ENCODE measurements around the gene PELI3. TPM values are rescaled to one million over a fixed set of nuclear protein-coding genes. Genes with fewer than 3 reads are reported as not detected.

The PELI3 gene
- total and polyA plus RNA-seq, 8 donors = 0.58 to 11.2 (median 7.8) TPM

GRCh38 chr11:66467034-66467659 lies 442 bp downstream of the PELI3 start:
- Histone ChIP-seq H3K4me1 (peaks cover 15 to 36% (median 21%) of the 10 kb centered on the region in 4 donors), H3K27me3 (no peaks in the 10 kb centered on the region), H3K4me3 (peak overlapping the region; percentile 67 to 76 (median 70)), H3K9me3 (no peaks in the 10 kb centered on the region), H3K36me3 (peaks cover 0 to 19% (median 16%) of the 10 kb centered on the region in 4 donors), H3K27ac (peak overlapping the region; percentile 1 to 85 (median 77))
- intact Hi-C loops (cut with DNase I; ENCODE audit: low total_unique reads) = no loop called here
- DNase-seq = peak; percentile 48 to 77
- TF ChIP-seq, protein P1, sequence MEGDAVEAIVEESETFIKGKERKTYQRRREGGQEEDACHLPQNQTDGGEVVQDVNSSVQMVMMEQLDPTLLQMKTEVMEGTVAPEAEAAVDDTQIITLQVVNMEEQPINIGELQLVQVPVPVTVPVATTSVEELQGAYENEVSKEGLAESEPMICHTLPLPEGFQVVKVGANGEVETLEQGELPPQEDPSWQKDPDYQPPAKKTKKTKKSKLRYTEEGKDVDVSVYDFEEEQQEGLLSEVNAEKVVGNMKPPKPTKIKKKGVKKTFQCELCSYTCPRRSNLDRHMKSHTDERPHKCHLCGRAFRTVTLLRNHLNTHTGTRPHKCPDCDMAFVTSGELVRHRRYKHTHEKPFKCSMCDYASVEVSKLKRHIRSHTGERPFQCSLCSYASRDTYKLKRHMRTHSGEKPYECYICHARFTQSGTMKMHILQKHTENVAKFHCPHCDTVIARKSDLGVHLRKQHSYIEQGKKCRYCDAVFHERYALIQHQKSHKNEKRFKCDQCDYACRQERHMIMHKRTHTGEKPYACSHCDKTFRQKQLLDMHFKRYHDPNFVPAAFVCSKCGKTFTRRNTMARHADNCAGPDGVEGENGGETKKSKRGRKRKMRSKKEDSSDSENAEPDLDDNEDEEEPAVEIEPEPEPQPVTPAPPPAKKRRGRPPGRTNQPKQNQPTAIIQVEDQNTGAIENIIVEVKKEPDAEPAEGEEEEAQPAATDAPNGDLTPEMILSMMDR (IDR thresholded peaks at IDR 0.05) = peak in 4 of 7 experiments; percentile 33 to 47 (median 37)
- TF ChIP-seq POLR2A (IDR thresholded peaks at IDR 0.05) = no peak
- WGBS, 5 donors = 1 to 7% (median 2%) methylated on average over 21 to 72 of the region's 72 CpGs

DNA sequence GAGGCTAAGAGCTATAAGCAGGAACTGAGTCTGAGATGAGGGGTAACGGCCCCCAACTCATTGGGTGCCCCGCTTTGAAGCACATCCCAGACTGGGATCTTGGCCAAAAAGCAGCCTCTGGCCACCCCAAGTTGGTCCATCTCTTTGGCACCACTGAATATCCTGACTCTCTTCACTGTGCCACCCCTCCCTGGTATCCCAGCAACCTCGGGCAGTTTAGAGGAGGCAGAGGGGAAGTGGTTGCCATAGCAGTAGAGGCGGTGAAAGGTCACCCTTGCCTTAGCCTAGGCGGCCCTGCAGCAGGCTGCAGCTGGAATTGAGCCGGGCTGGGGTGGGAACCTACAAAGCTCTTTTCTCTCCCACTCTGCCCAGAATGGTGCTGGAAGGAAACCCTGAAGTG lies 1.1 kb downstream of the PELI3 start:
- H3K4me3 ChIP-seq = peak overlapping the region; percentile 67 to 76 (median 70)
- WGBS, 5 donors = 26 to 39% (median 35%) methylated on average over 5 to 6 of the region's 6 CpGs
- no peaks in the 10 kb centered on the region for H3K9me3 ChIP-seq
- no peak for TF ChIP-seq POLR2A (IDR thresholded peaks at IDR 0.05)
- no peak for TF ChIP-seq POLR2AphosphoS5 (IDR thresholded peaks at IDR 0.05)
- TF ChIP-seq EP300 (IDR thresholded peaks at IDR 0.05) = no peak
- TF ChIP-seq, protein P1 (IDR thresholded peaks at IDR 0.05) = no peak
- intact Hi-C loops (cut with DNase I; ENCODE audit: low total_unique reads) = no loop called here
- H3K4me1 ChIP-seq = peaks cover 15 to 36% (median 21%) of the 10 kb centered on the region in 4 donors
- peak overlapping the region in 3 of 5 donors; percentile 1 to 85 (median 84) for H3K27ac ChIP-seq
- peak; percentile 35 to 82 for DNase-seq
- no peaks in the 10 kb centered on the region for H3K27me3 ChIP-seq
- H3K36me3 ChIP-seq = peaks cover 6 to 25% (median 22%) of the 10 kb centered on the region in 4 donors

- 65 to 89% (median 81%) methylated on average over 6 of the region's 6 CpGs for WGBS, 5 donors
Measured at GRCh38 chr11:66468691-66469090, 2.0 kb downstream of the PELI3 start.

DNA sequence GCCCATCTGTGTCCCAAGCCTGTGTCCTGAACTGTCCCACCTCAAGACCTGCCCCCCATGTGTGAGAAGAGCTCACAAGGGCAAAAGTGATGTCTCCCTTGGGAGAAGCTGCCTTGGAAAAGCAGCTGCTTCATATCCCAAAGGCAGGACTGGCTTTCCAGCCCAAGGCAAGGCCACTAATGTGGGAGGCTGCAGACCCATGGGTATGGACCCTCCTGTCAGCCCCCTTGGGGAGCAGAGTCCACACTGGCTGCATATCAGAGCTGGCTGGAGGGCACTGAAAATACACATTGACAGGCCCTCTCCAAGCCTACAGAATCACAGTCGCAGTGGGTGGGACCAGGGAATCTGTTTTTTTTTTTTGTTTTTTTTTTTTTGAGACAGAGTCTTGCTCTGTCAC lies 2.7 kb downstream of the PELI3 start:
- TF ChIP-seq, protein P1 (IDR thresholded peaks at IDR 0.05) = no peak
- TF ChIP-seq POLR2AphosphoS5 (IDR thresholded peaks at IDR 0.05) (no peak), EP300 (IDR thresholded peaks at IDR 0.05) (no peak), POLR2A (IDR thresholded peaks at IDR 0.05) (no peak)
- intact Hi-C loops (cut with DNase I; ENCODE audit: low total_unique reads) = no loop called here
- H3K9me3 ChIP-seq = no peaks in the 10 kb centered on the region
- DNase-seq = peak in 1 of 2 donors; percentile 1
- no peak overlapping the region for H3K4me3 ChIP-seq
- 75 to 100% (median 92%) methylated on average over 1 of the region's 1 CpG for WGBS, 5 donors
- H3K4me1 ChIP-seq = peaks cover 15 to 36% (median 21%) of the 10 kb centered on the region in 4 donors
- H3K36me3 ChIP-seq = peaks cover 23 to 42% (median 39%) of the 10 kb centered on the region in 4 donors
- H3K27ac ChIP-seq = no peak overlapping the region
- H3K27me3 ChIP-seq = no peaks in the 10 kb centered on the region

More at GRCh38 chr11:66468691-66469090, 2.0 kb downstream of the PELI3 start:
- TF ChIP-seq, protein P1 (IDR thresholded peaks at IDR 0.05) = no peak
- TF ChIP-seq POLR2A (IDR thresholded peaks at IDR 0.05) = no peak
- no peak for TF ChIP-seq EP300 (IDR thresholded peaks at IDR 0.05)
- no peak for TF ChIP-seq POLR2AphosphoS5 (IDR thresholded peaks at IDR 0.05)
- Histone ChIP-seq H3K27me3 (no peaks in the 10 kb centered on the region), H3K27ac (no peak overlapping the region), H3K4me1 (peaks cover 15 to 36% (median 21%) of the 10 kb centered on the region in 4 donors), H3K9me3 (no peaks in the 10 kb centered on the region), H3K4me3 (no peak overlapping the region), H3K36me3 (peaks cover 15 to 34% (median 32%) of the 10 kb centered on the region in 4 donors)
- intact Hi-C loops (cut with DNase I; ENCODE audit: low total_unique reads) = no loop called here
- peak in 1 of 2 donors; percentile 1 for DNase-seq

Measured in stomach (tissue), 9 donors.